CD4-positive, alpha-beta memory T cell (primary cell): ENCODE data around the gene ME1. TPM values are rescaled to one million over a fixed set of nuclear protein-coding genes. Genes with fewer than 3 reads are reported as not detected.
A peak's percentile ranks its signal among the peaks of the same experiment; 100 is the strongest.

Experiments
- CTCF ChIA-PET: fragments of 350-600 bp; sonication (Branson Sonifier 250); formaldehyde crosslinking; loops from one replicate; lab custom pipeline; 2021; ENCODE audit warnings: inconsistent platforms; ENCODE audit not compliant: partially characterized antibody; lab: Charles Lee
- POLR2A ChIA-PET: fragments of 350-600 bp; sonication (Branson Sonifier 250); formaldehyde crosslinking; loops from one replicate; lab custom pipeline; 2021; ENCODE audit not compliant: partially characterized antibody; lab: Charles Lee
- DNase-seq, 5 donors: peaks; one replicate each; pipeline versions ENCODE4 v3.0.0 to v3.0.0-alpha.2; 2020 to 2022; ENCODE audit warnings: mixed read lengths in 1 of 5
- H3K27ac ChIP-seq: one replicate; pipeline ENCODE4 v1.7.0; 2013; ENCODE audit warnings: low read depth, low read length
- H3K27me3 ChIP-seq: 2 replicates; pipeline ENCODE4 v1.7.0; 2013; ENCODE audit warnings: mild to moderate bottlenecking, low read length, moderate library complexity; ENCODE audit not compliant: insufficient read depth
- H3K36me3 ChIP-seq: 2 replicates; pipeline ENCODE4 v1.7.0; 2013; ENCODE audit warnings: mild to moderate bottlenecking, low read length, moderate library complexity; ENCODE audit not compliant: insufficient read depth
- H3K4me1 ChIP-seq: 2 replicates; pipeline ENCODE4 v1.7.0; 2013; ENCODE audit warnings: mild to moderate bottlenecking, low read length, moderate library complexity; ENCODE audit not compliant: insufficient read depth
- H3K4me3 ChIP-seq, 2 donors: one replicate each; pipeline ENCODE4 v1.7.0; 2013; ENCODE audit warnings: low read length in 2 of 2, mild to moderate bottlenecking in 1 of 2
- H3K9me3 ChIP-seq, 2 donors: one replicate each; pipeline ENCODE4 v1.7.0; 2013; ENCODE audit warnings: low read length in 2 of 2, control low read depth in 1 of 2; ENCODE audit not compliant: control insufficient read depth in 1 of 2
- H3K27ac Mint-ChIP-seq, 7 donors: one replicate each; pipeline ENCODE4 v1.8.0; 2020 to 2021; ENCODE audit warnings: mixed read lengths in 7 of 7, mild to moderate bottlenecking in 6 of 7, inconsistent platforms in 3 of 7, moderate library complexity in 3 of 7
- H3K27me3 Mint-ChIP-seq, 2 donors: one replicate each; pipeline ENCODE4 v1.8.0; 2020 to 2021; ENCODE audit warnings: mixed read lengths in 2 of 2
- H3K36me3 Mint-ChIP-seq, 2 donors: one replicate each; pipeline ENCODE4 v1.8.0; 2020 to 2021; ENCODE audit warnings: mixed read lengths in 2 of 2, inconsistent platforms in 1 of 2, mild to moderate bottlenecking in 1 of 2
- H3K4me1 Mint-ChIP-seq, 4 donors: one replicate each; pipeline ENCODE4 v1.8.0; 2020 to 2021; ENCODE audit warnings: mixed read lengths in 4 of 4, mild to moderate bottlenecking in 1 of 4
- H3K4me3 Mint-ChIP-seq, 8 donors: one replicate each; pipeline ENCODE4 v1.8.0; 2020 to 2021; ENCODE audit warnings: mixed read lengths in 8 of 8, mild to moderate bottlenecking in 7 of 8, moderate library complexity in 6 of 8, inconsistent platforms in 3 of 8
- H3K9me3 Mint-ChIP-seq, 8 donors: one replicate each; pipeline ENCODE4 v1.8.0; 2020 to 2021; ENCODE audit warnings: mixed read lengths in 8 of 8, mild to moderate bottlenecking in 5 of 8, inconsistent platforms in 3 of 8, moderate library complexity in 1 of 8
- intact Hi-C: fragments of 100-400 bp; cut with micrococcal nuclease; formaldehyde crosslinking; loops from one replicate; pipeline ENCODE4 v1.15.1; 2023
- polyA plus RNA-seq, 2 donors: library from polyadenylated mRNA; unstranded; fragments of 300-500 nt; fragmentation: Illumina TruSeq; gene quantifications; one replicate each; pipeline ENCODE4 v1.2.3, GENCODE V29; 2021
- total RNA-seq, 2 experiments: library from RNA; stranded (reverse); gene quantifications; one replicate each; pipeline ENCODE4 v1.2.3, GENCODE V29; 2021

ME1 gene
- total RNA-seq: under 1 TPM; 0.58 to 0.67 TPM
- under 1 TPM; 0.08 to 0.14 TPM for polyA plus RNA-seq

DNA sequence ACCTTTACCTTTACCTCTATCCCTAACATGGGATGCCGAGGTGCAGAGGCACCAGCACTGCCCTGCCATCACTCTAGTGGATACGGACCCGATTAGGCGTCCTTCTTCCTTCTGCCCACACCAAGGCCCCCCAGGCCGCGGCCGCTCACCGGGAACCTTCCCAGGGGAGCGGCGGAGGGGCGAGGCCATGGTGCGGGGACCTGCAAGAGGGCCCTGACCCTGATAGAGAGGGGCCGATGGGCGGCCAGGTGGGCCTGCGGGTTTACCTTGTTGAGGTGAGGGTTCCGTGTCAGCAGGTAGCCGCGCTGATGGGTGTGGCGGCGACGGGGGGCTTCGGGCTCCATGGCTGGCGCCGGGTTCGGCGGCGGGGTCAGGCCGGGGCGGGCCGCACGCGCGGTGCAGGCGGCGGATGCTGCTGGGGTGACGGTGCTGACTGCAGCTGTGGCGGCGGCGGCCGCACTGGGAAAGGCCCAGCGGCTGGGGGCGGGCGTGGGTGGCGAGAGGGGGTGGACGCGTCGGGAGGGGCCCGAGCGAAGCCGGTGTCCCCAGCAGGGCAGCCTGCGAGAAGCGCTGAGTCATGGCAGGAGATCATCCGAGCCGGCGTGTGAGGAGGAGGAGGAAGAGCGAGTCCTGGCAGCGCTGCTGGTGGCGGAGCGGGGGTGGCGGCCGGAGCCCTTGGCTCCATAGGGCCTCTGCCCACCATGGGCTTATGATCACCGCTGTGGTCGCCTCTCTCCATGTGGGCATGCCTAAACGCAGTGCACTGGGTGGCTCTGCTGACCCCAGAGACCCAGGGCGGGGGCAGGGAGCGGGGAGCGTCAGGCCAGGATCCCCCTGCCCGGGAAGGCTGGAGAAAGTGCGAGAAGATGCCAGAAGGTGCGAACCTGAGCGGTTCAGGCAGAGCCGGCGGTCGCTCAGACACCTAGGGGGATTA lies at the start of gene ME1:
TSS of gene ME1 (minus strand) at position 441 of the 934 bp plus-strand sequence. CDS start at position 344, 97 bp downstream.
- H3K4me3 Mint-ChIP-seq: peak within 1 kb of the TSS in 6 of 8 donors; percentile 10 to 46 (median 44)
- H3K27me3 Mint-ChIP-seq: peaks cover 5 to 6% of the 10 kb centered on the region in 2 donors
- no peaks in the 10 kb centered on the region for H3K36me3 ChIP-seq
- no peaks in the 10 kb centered on the region for H3K36me3 Mint-ChIP-seq
- no peak within 1 kb of the TSS for H3K27ac Mint-ChIP-seq
- peaks cover 0 to 11% (median 0%) of the 10 kb centered on the region in 8 donors for H3K9me3 Mint-ChIP-seq
- ChIA-PET POLR2A (no interaction called here), CTCF (no interaction called here)
- H3K27ac ChIP-seq: no peak within 1 kb of the TSS
- intact Hi-C loops: no loop called here
- H3K4me1 Mint-ChIP-seq: no peaks in the 10 kb centered on the region
- peak in 3 of 5 donors; percentile 7 to 45 (median 15) for DNase-seq
- no peaks in the 10 kb centered on the region for H3K27me3 ChIP-seq
- peak within 1 kb of the TSS in 1 of 2 donors; percentile 4 for H3K4me3 ChIP-seq
- H3K9me3 ChIP-seq: no peaks in the 10 kb centered on the region
- no peaks in the 10 kb centered on the region for H3K4me1 ChIP-seq

DNA sequence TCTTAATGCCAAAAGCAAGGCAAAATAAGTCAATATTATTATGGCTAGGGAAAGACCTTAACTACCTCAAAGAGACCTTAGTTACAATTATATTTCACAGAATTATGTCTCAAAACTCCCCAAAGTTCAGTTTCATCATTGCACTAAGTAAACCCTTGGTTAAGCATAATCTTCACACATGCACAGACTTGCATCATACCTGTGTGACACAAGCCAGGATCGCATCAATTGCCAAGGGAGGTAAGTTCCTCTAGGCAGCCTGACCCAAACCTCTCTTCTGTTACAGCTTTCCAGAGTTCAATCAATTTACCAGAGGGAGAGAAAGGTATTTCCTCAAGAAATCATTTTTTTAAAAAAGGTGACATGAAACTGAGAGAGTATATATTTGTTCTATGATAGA lies 49.6 kb upstream of the ME1 start:
- no peaks in the 10 kb centered on the region for H3K9me3 ChIP-seq
- CTCF ChIA-PET: no interaction called here
- POLR2A ChIA-PET: no interaction called here
- H3K9me3 Mint-ChIP-seq: no peaks in the 10 kb centered on the region
- no peak for DNase-seq
- H3K27me3 ChIP-seq: no peaks in the 10 kb centered on the region
- no peaks in the 10 kb centered on the region for H3K4me1 ChIP-seq
- H3K4me3 ChIP-seq: no peak overlapping the region
- H3K36me3 Mint-ChIP-seq: no peaks in the 10 kb centered on the region
- H3K27ac Mint-ChIP-seq: no peak overlapping the region
- H3K4me1 Mint-ChIP-seq: no peaks in the 10 kb centered on the region
- H3K27me3 Mint-ChIP-seq: no peaks in the 10 kb centered on the region
- H3K27ac ChIP-seq: no peak overlapping the region
- intact Hi-C loops: no loop called here
- no peak overlapping the region for H3K4me3 Mint-ChIP-seq
- H3K36me3 ChIP-seq: no peaks in the 10 kb centered on the region

DNA sequence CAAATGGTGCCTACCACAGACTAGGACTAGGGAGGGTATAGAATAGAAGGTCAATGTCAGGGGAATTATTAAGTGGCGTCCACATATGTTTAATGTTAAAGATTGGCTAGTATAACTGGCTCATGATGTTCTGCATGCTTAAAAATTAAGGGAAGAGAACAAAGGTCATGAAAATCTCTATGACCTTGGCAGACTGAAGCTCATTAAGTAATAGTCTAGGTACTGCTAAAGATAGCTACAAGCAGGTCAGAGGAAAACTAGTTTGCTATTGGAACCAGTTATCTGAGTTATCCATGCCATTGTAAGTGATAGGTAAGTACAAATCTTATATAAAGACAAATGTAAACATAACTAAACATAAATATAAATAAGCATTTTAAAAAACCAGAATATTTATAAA lies 48.5 kb upstream of the ME1 start:
- H3K4me3 ChIP-seq: no peak overlapping the region
- H3K27me3 ChIP-seq: no peaks in the 10 kb centered on the region
- Mint-ChIP-seq H3K36me3 (no peaks in the 10 kb centered on the region), H3K27ac (no peak overlapping the region), H3K4me1 (no peaks in the 10 kb centered on the region), H3K4me3 (no peak overlapping the region), H3K27me3 (no peaks in the 10 kb centered on the region), H3K9me3 (no peaks in the 10 kb centered on the region)
- no peaks in the 10 kb centered on the region for H3K36me3 ChIP-seq
- ChIA-PET CTCF (no interaction called here), POLR2A (no interaction called here)
- no peaks in the 10 kb centered on the region for H3K4me1 ChIP-seq
- no peak overlapping the region for H3K27ac ChIP-seq
- intact Hi-C loops: no loop called here
- no peak for DNase-seq
- H3K9me3 ChIP-seq: no peaks in the 10 kb centered on the region

DNA sequence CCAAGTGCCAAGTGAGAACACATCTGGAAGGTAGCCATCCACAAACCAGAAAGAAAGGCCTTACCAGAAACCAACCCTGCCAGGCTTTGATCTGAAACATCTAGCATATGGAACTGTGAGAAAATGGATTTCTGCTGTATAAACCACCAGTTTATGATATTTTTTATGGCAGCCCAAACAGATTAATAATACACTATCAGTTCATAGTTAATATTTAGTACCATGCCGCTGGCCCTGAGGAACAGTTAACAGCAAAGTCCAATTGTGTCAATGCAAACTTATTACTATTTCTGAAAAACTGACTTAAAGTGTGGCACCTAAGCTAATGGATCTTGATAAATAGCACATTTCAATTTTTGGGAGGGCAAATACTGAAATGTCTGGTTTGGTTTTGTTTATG lies 46.1 kb upstream of the ME1 start:
- ChIA-PET CTCF (no interaction called here), POLR2A (no interaction called here)
- Mint-ChIP-seq H3K9me3 (peaks cover 0 to 3% (median 0%) of the 10 kb centered on the region in 8 donors), H3K4me1 (no peaks in the 10 kb centered on the region), H3K36me3 (no peaks in the 10 kb centered on the region), H3K4me3 (no peak overlapping the region), H3K27me3 (peaks cover 0 to 2% of the 10 kb centered on the region in 2 donors), H3K27ac (no peak overlapping the region)
- H3K9me3 ChIP-seq: no peaks in the 10 kb centered on the region
- H3K4me3 ChIP-seq: no peak overlapping the region
- no peaks in the 10 kb centered on the region for H3K36me3 ChIP-seq
- no peak for DNase-seq
- no peaks in the 10 kb centered on the region for H3K27me3 ChIP-seq
- no peaks in the 10 kb centered on the region for H3K4me1 ChIP-seq
- intact Hi-C loops: no loop called here
- no peak overlapping the region for H3K27ac ChIP-seq

DNA sequence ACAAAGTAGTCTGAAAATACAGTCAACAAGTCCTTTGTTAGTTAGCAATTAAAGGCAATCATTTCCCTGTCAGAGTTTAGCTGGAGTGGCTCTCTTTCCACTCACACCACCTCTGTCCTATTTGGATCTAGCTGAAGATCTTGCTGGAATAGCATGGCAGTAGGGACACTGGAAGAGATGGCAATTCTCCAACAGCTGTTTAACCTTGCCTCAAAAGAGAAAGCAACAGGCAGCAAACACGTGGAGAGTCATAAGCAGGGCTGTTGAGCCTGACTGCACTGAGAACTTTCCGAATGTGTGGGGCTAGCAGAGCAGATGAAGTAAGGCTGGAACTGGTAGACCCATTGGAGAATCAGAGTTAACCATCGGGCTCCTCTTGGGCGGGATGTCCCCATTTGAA lies 43.5 kb upstream of the ME1 start:
- ChIA-PET CTCF (no interaction called here), POLR2A (no interaction called here)
- intact Hi-C loops: no loop called here
- H3K27me3 Mint-ChIP-seq: peaks cover 0 to 4% of the 10 kb centered on the region in 2 donors
- peaks cover 0 to 5% (median 0%) of the 10 kb centered on the region in 8 donors for H3K9me3 Mint-ChIP-seq
- no peak for DNase-seq
- H3K27me3 ChIP-seq: no peaks in the 10 kb centered on the region
- no peak overlapping the region for H3K4me3 ChIP-seq
- H3K27ac ChIP-seq: no peak overlapping the region
- no peak overlapping the region for H3K4me3 Mint-ChIP-seq
- H3K36me3 ChIP-seq: no peaks in the 10 kb centered on the region
- no peaks in the 10 kb centered on the region for H3K4me1 ChIP-seq
- H3K27ac Mint-ChIP-seq: no peak overlapping the region
- no peaks in the 10 kb centered on the region for H3K36me3 Mint-ChIP-seq
- no peaks in the 10 kb centered on the region for H3K4me1 Mint-ChIP-seq
- H3K9me3 ChIP-seq: no peaks in the 10 kb centered on the region

DNA sequence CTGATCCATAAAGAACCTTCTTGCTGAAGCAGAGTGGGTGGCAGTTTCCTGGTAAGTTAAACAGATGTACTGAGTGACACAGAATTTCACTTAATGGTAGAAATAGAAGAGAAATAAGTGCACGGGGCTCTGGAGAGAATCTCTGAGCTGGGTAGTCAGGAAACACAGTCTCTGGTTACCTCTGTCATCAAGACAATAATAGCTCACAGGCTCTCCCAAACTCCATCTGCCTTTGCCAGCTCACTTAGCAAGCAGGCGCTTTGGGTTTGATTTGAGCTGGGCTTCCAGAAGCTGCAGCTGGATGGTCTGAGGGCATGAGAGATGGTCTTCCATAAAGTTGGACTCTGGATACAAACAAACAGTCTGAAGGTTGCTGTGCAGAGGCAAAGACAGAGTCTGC lies 41.9 kb upstream of the ME1 start:
- Mint-ChIP-seq H3K4me3 (no peak overlapping the region), H3K4me1 (no peaks in the 10 kb centered on the region), H3K36me3 (no peaks in the 10 kb centered on the region), H3K27ac (no peak overlapping the region), H3K9me3 (peaks cover 0 to 5% (median 0%) of the 10 kb centered on the region in 8 donors), H3K27me3 (peaks cover 0 to 4% of the 10 kb centered on the region in 2 donors)
- Histone ChIP-seq H3K4me3 (no peak overlapping the region), H3K4me1 (no peaks in the 10 kb centered on the region), H3K27ac (no peak overlapping the region), H3K27me3 (no peaks in the 10 kb centered on the region), H3K9me3 (no peaks in the 10 kb centered on the region), H3K36me3 (no peaks in the 10 kb centered on the region)
- POLR2A ChIA-PET: no interaction called here
- CTCF ChIA-PET: no interaction called here
- DNase-seq: no peak
- intact Hi-C loops: no loop called here

DNA sequence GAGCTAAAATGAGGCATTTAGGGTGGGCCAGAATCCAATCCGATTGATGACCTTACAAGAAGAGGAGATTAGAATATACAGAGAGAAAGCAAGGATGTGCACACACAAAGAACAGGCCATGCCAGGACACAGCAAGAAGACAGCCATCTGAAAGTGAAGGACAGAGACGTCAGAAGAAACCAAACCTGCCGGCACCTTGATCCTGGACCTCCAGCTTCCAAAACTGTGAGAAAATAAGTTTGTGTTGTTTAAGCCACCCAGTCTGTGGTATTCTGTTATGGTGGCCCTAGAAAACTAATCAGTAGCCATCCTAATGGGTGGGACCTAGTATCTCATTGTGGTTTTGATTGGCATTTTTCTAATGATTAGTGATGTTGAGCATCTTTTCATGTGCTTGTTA lies 39.7 kb upstream of the ME1 start:
- no peak for DNase-seq
- Mint-ChIP-seq H3K27me3 (peaks cover 0 to 5% of the 10 kb centered on the region in 2 donors), H3K36me3 (no peaks in the 10 kb centered on the region), H3K9me3 (peaks cover 0 to 5% (median 0%) of the 10 kb centered on the region in 8 donors), H3K4me3 (peak overlapping the region in 1 of 8 donors; percentile 0), H3K27ac (no peak overlapping the region), H3K4me1 (no peaks in the 10 kb centered on the region)
- Histone ChIP-seq H3K9me3 (no peaks in the 10 kb centered on the region), H3K4me1 (no peaks in the 10 kb centered on the region), H3K27ac (no peak overlapping the region), H3K4me3 (no peak overlapping the region), H3K36me3 (no peaks in the 10 kb centered on the region), H3K27me3 (no peaks in the 10 kb centered on the region)
- POLR2A ChIA-PET: no interaction called here
- intact Hi-C loops: no loop called here
- CTCF ChIA-PET: no interaction called here
